ENCODE data around the gene MPRIP. TPM values are rescaled to one million over a fixed set of nuclear protein-coding genes. Genes with fewer than 3 reads are reported as not detected.

The MPRIP gene
- total RNA-seq, 4 donors from 2014 or later, result 65.7 to 168 (median 147) TPM

DNA sequence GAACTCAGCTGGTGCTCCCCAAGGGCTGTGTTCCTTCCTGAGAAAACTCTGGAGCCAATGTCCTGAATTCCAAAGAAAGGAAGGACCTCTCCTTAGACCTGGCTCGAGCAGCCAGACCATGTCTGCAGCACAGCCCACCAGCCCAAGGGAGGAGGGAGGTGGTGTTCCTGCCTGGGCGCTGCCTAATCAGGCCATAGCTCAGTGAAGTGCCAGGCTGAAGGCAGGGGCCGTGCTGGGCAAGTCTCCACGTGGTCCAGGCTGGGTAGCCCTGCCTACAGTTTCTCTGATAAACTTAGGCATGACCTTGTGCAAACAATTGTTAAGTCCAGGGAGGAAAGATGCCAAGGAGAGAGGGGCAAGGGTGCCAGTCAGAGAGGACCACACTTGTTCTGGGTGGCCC is 76.8 kb downstream of the MPRIP start:
- Histone ChIP-seq H3K9me3 (no peaks in the 10 kb centered on the region), H3K36me3 (no peaks in the 10 kb centered on the region), H3K27ac (peak overlapping the region; percentile 46 to 76 (median 70)), H3K4me3 (no peak overlapping the region), H3K27me3 (no peaks in the 10 kb centered on the region), H3K4me1 (peaks cover 28 to 91% (median 40%) of the 10 kb centered on the region in 3 donors)
- no peak for DNase-seq
- intact Hi-C loops (cut with DNase I), result no loop called here
- TF ChIP-seq, protein P1, sequence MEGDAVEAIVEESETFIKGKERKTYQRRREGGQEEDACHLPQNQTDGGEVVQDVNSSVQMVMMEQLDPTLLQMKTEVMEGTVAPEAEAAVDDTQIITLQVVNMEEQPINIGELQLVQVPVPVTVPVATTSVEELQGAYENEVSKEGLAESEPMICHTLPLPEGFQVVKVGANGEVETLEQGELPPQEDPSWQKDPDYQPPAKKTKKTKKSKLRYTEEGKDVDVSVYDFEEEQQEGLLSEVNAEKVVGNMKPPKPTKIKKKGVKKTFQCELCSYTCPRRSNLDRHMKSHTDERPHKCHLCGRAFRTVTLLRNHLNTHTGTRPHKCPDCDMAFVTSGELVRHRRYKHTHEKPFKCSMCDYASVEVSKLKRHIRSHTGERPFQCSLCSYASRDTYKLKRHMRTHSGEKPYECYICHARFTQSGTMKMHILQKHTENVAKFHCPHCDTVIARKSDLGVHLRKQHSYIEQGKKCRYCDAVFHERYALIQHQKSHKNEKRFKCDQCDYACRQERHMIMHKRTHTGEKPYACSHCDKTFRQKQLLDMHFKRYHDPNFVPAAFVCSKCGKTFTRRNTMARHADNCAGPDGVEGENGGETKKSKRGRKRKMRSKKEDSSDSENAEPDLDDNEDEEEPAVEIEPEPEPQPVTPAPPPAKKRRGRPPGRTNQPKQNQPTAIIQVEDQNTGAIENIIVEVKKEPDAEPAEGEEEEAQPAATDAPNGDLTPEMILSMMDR (IDR thresholded peaks at IDR 0.05), result no peak
- TF ChIP-seq POLR2A (IDR thresholded peaks at IDR 0.05), result no peak
- 60% methylated on average over 1 of the region's 4 CpGs; no CpG with 5 or more reads in 1 of the 2 donors for WGBS, 2 donors

DNA sequence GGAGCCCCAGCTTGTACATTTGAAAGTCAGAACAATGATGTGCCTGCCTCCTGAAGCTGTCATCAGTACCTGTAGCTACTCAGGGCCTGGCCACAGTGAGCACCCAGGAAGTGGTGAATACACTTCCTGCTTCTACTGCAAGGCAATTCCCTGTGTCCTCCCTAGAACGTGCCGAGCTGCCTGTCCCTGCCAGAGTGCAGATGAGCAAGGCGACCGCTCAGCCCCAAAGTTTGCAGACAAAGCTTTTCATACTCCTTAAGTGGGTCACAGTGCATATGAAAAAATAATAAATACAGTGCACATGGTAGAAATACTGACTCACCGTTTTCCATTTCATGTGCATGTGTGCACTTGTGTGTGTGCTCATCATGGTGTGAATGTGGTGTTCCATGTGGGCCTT is 77.3 kb downstream of the MPRIP start:
- Histone ChIP-seq H3K4me3 (no peak overlapping the region), H3K9me3 (no peaks in the 10 kb centered on the region), H3K36me3 (no peaks in the 10 kb centered on the region), H3K4me1 (peaks cover 28 to 90% (median 40%) of the 10 kb centered on the region in 3 donors), H3K27me3 (no peaks in the 10 kb centered on the region), H3K27ac (peak overlapping the region; percentile 46 to 76 (median 70))
- intact Hi-C loops (cut with DNase I), result no loop called here
- WGBS, 2 donors, result 9 to 16% methylated on average over 3 to 5 of the region's 5 CpGs
- TF ChIP-seq POLR2A (IDR thresholded peaks at IDR 0.05), result no peak
- TF ChIP-seq, protein P1 (IDR thresholded peaks at IDR 0.05), result no peak
- no peak for DNase-seq

DNA sequence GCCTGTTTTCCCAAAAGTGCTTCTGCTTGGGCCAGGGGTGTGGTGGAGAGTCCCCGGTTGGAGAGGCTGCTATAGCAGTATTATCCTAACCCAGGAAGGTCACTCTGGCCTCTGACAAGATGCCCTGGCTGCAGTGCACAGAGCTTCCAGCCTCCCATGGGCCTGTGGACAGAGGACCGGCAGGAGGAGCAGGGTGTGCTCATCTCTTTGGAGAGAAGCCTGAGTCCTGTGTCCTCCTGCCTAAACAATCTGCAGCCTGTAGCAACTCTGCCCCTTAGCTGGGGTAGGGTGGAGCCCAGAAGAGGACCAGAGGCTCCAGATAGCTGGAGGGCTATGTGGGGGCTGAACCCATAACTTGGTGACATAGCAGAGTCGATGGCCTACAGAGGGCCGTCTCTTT is 78.0 kb downstream of the MPRIP start:
- no peaks in the 10 kb centered on the region for H3K27me3 ChIP-seq
- intact Hi-C loops (cut with DNase I), result no loop called here
- H3K9me3 ChIP-seq, result no peaks in the 10 kb centered on the region
- no peak for DNase-seq
- no peaks in the 10 kb centered on the region for H3K36me3 ChIP-seq
- H3K27ac ChIP-seq, result peak overlapping the region; percentile 12 to 76 (median 60)
- H3K4me3 ChIP-seq, result no peak overlapping the region
- TF ChIP-seq, protein P1 (IDR thresholded peaks at IDR 0.05), result no peak
- no peak for TF ChIP-seq POLR2A (IDR thresholded peaks at IDR 0.05)
- H3K4me1 ChIP-seq, result peaks cover 28 to 89% (median 35%) of the 10 kb centered on the region in 3 donors
- WGBS, 2 donors, result 32 to 71% methylated on average over 1 to 4 of the region's 4 CpGs

GRCh38 chr17:17120701-17121100 is 78.4 kb downstream of the MPRIP start:
- Histone ChIP-seq H3K4me3 (no peak overlapping the region), H3K27me3 (no peaks in the 10 kb centered on the region), H3K4me1 (peaks cover 28 to 90% (median 37%) of the 10 kb centered on the region in 3 donors), H3K27ac (peak overlapping the region; percentile 11 to 76 (median 44)), H3K36me3 (no peaks in the 10 kb centered on the region), H3K9me3 (no peaks in the 10 kb centered on the region)
- DNase-seq, result no peak
- WGBS, 2 donors, result 55% methylated on average over 2 of the region's 3 CpGs; no CpG with 5 or more reads in 1 of the 2 donors
- TF ChIP-seq, protein P1 (IDR thresholded peaks at IDR 0.05), result no peak
- TF ChIP-seq POLR2A (IDR thresholded peaks at IDR 0.05), result no peak
- intact Hi-C loops (cut with DNase I), result no loop called here

- Histone ChIP-seq H3K27me3 (no peaks in the 10 kb centered on the region), H3K36me3 (peaks cover 0 to under 1% (median 0%) of the 10 kb centered on the region in 3 donors), H3K4me1 (peaks cover 28 to 90% (median 37%) of the 10 kb centered on the region in 3 donors), H3K4me3 (no peak overlapping the region), H3K9me3 (no peaks in the 10 kb centered on the region), H3K27ac (peak overlapping the region in 3 of 4 donors; percentile 11 to 76 (median 75))
- TF ChIP-seq, protein P1 (IDR thresholded peaks at IDR 0.05), result no peak
- TF ChIP-seq POLR2A (IDR thresholded peaks at IDR 0.05), result no peak
- DNase-seq, result no peak
- intact Hi-C loops (cut with DNase I), result no loop called here
- 70 to 79% methylated on average over 8 of the region's 8 CpGs for WGBS, 2 donors
These were observed 78.9 kb downstream of the MPRIP start for GRCh38 chr17:17121162-17121561.

All from esophagus squamous epithelium (tissue), 5 donors.